IPS-20b (cell line): ENCODE data around the gene EEFSEC.

Source experiments
- H3K27ac ChIP-seq: one replicate; pipeline ENCODE4 v1.5.1; 2013; ENCODE audit warnings: low read length
- H3K27me3 ChIP-seq: 2 replicates; pipeline ENCODE4 v1.6.1; 2013; ENCODE audit warnings: mild to moderate bottlenecking, low read length, inconsistent platforms; ENCODE audit not compliant: insufficient read depth
- H3K36me3 ChIP-seq: 2 replicates; pipeline ENCODE4 v1.6.1; 2013; ENCODE audit warnings: low read depth, mild to moderate bottlenecking, inconsistent platforms, low read length, moderate library complexity; ENCODE audit not compliant: insufficient read depth
- H3K4me1 ChIP-seq: 2 replicates; pipeline ENCODE4 v1.6.1; 2013; ENCODE audit warnings: mild to moderate bottlenecking, control low read depth, inconsistent platforms, low read length, moderate library complexity; ENCODE audit not compliant: insufficient read depth
- H3K4me3 ChIP-seq: 2 replicates; pipeline ENCODE4 v1.5.1; 2013; ENCODE audit warnings: mild to moderate bottlenecking, low read length, inconsistent platforms
- H3K9ac ChIP-seq: 2 replicates; pipeline ENCODE4 v1.6.1; 2013; ENCODE audit warnings: low read depth, mild to moderate bottlenecking, inconsistent platforms, low read length, moderate library complexity
- H3K9me3 ChIP-seq: 2 replicates; pipeline ENCODE4 v1.6.1; 2013; ENCODE audit warnings: mild to moderate bottlenecking, low read depth, low read length, inconsistent platforms; ENCODE audit not compliant: insufficient read depth

The EEFSEC gene

GRCh38 chr3:128155616-128156360, 2.5 kb downstream of the EEFSEC start:
- H3K36me3 ChIP-seq: no peaks in the 10 kb centered on the region; the same call in 1 of the 2 replicates
- H3K9ac ChIP-seq: no peak overlapping the region
- 0 out of 2 replicates have a peak, but pooled peaks cover 3% of the 10 kb centered on the region for H3K4me1 ChIP-seq
- no peak overlapping the region for H3K4me3 ChIP-seq
- H3K27me3 ChIP-seq: peaks cover 14% of the 10 kb centered on the region
- no peaks in the 10 kb centered on the region for H3K9me3 ChIP-seq
- no peak overlapping the region for H3K27ac ChIP-seq

GRCh38 chr3:128160661-128161060, 7.4 kb downstream of the EEFSEC start:
- Histone ChIP-seq H3K4me1 (no peaks in the 10 kb centered on the region), H3K36me3 (no peaks in the 10 kb centered on the region; the same call in 1 of the 2 replicates), H3K27me3 (no peaks in the 10 kb centered on the region), H3K4me3 (no peak overlapping the region), H3K27ac (no peak overlapping the region), H3K9me3 (no peaks in the 10 kb centered on the region), H3K9ac (no peak overlapping the region)

GRCh38 chr3:128163432-128163831, 10.2 kb downstream of the EEFSEC start:
- H3K27me3 ChIP-seq: no peaks in the 10 kb centered on the region
- H3K27ac ChIP-seq: no peak overlapping the region
- no peak overlapping the region for H3K9ac ChIP-seq
- H3K36me3 ChIP-seq: no peaks in the 10 kb centered on the region; the same call in 1 of the 2 replicates
- no peaks in the 10 kb centered on the region for H3K9me3 ChIP-seq
- H3K4me3 ChIP-seq: no peak overlapping the region
- H3K4me1 ChIP-seq: peaks cover 10% of the 10 kb centered on the region; the same call in 1 of the 2 replicates

GRCh38 chr3:128166971-128167453, 13.7 kb downstream of the EEFSEC start:
- H3K9me3 ChIP-seq: no peaks in the 10 kb centered on the region
- H3K4me1 ChIP-seq: peaks cover 11% of the 10 kb centered on the region; the same call in 1 of the 2 replicates

GRCh38 chr3:128167646-128167972, 14.3 kb downstream of the EEFSEC start:
- no peaks in the 10 kb centered on the region for H3K27me3 ChIP-seq
- no peak overlapping the region for H3K27ac ChIP-seq
- no peak overlapping the region for H3K9ac ChIP-seq
- no peaks in the 10 kb centered on the region for H3K36me3 ChIP-seq
- H3K4me3 ChIP-seq: no peak overlapping the region; the same call in 1 of the 2 replicates
- peaks cover 11% of the 10 kb centered on the region; the same call in 1 of the 2 replicates for H3K4me1 ChIP-seq
- no peaks in the 10 kb centered on the region for H3K9me3 ChIP-seq

More at GRCh38 chr3:128166971-128167453, 13.7 kb downstream of the EEFSEC start:
- Histone ChIP-seq H3K27ac (no peak overlapping the region), H3K4me3 (no peak overlapping the region), H3K27me3 (no peaks in the 10 kb centered on the region), H3K36me3 (no peaks in the 10 kb centered on the region), H3K9ac (no peak overlapping the region)

- peak overlapping the region; percentile 1; the same call in 1 of the 2 replicates for H3K4me3 ChIP-seq
- no peaks in the 10 kb centered on the region for H3K9me3 ChIP-seq
- no peak overlapping the region for H3K27ac ChIP-seq
- H3K36me3 ChIP-seq: no peaks in the 10 kb centered on the region
- no peaks in the 10 kb centered on the region for H3K27me3 ChIP-seq
- H3K9ac ChIP-seq: no peak overlapping the region
- peaks cover 11% of the 10 kb centered on the region; the same call in 1 of the 2 replicates for H3K4me1 ChIP-seq
Observed at GRCh38 chr3:128167973-128168674, 14.8 kb downstream of the EEFSEC start.

- Histone ChIP-seq H3K4me1 (peaks cover 11% of the 10 kb centered on the region; the same call in 1 of the 2 replicates), H3K36me3 (no peaks in the 10 kb centered on the region), H3K27ac (no peak overlapping the region), H3K9me3 (no peaks in the 10 kb centered on the region), H3K9ac (no peak overlapping the region), H3K27me3 (no peaks in the 10 kb centered on the region), H3K4me3 (no peak overlapping the region)
Observed at GRCh38 chr3:128168836-128169235, 15.6 kb downstream of the EEFSEC start.

- Histone ChIP-seq H3K9me3 (no peaks in the 10 kb centered on the region), H3K4me1 (peaks cover 21% of the 10 kb centered on the region), H3K36me3 (no peaks in the 10 kb centered on the region), H3K27me3 (no peaks in the 10 kb centered on the region), H3K9ac (no peak overlapping the region), H3K27ac (no peak overlapping the region), H3K4me3 (no peak overlapping the region)
Observed at GRCh38 chr3:128170866-128171516, 17.7 kb downstream of the EEFSEC start.

- H3K9me3 ChIP-seq: no peaks in the 10 kb centered on the region
- no peaks in the 10 kb centered on the region for H3K36me3 ChIP-seq
- no peak overlapping the region for H3K9ac ChIP-seq
- no peak overlapping the region for H3K4me3 ChIP-seq
- H3K27me3 ChIP-seq: no peaks in the 10 kb centered on the region
- H3K27ac ChIP-seq: no peak overlapping the region
- H3K4me1 ChIP-seq: peaks cover 20% of the 10 kb centered on the region
Observed at GRCh38 chr3:128173200-128173599, 19.9 kb downstream of the EEFSEC start.

- Histone ChIP-seq H3K36me3 (no peaks in the 10 kb centered on the region), H3K9me3 (no peaks in the 10 kb centered on the region), H3K27ac (no peak overlapping the region), H3K4me1 (peaks cover 20% of the 10 kb centered on the region), H3K9ac (no peak overlapping the region), H3K27me3 (no peaks in the 10 kb centered on the region), H3K4me3 (no peak overlapping the region)
Observed at GRCh38 chr3:128173849-128174248, 20.6 kb downstream of the EEFSEC start.

GRCh38 chr3:128174675-128175590, 21.7 kb downstream of the EEFSEC start:
- Histone ChIP-seq H3K9me3 (no peaks in the 10 kb centered on the region), H3K27ac (no peak overlapping the region), H3K4me1 (peaks cover 31% of the 10 kb centered on the region), H3K27me3 (no peaks in the 10 kb centered on the region), H3K4me3 (no peak overlapping the region), H3K36me3 (no peaks in the 10 kb centered on the region), H3K9ac (no peak overlapping the region)
